Fibroblast of skin of left quadriceps (primary cell): ENCODE data around the gene CTTN.
"Not testable (repeated sequence)": the region's sequence is repeated elsewhere in the genome, so short reads cannot be mapped to it uniquely, and the experiment has no call there.

Experiments
- DNase-seq, 2 experiments: peaks; one replicate each; pipeline ENCODE4 v3.0.0-alpha.2; 2013; ENCODE audit warnings: low read depth in 2 of 2

Gene CTTN

GRCh38 chr11:70454197-70454767 lies 56.0 kb downstream of the CTTN start:
- no peak for DNase-seq

GRCh38 chr11:70454811-70455210 lies 56.5 kb downstream of the CTTN start:
- DNase-seq: not testable (repeated sequence)

- no peak for DNase-seq
Measured at GRCh38 chr11:70455354-70455753, 57.0 kb downstream of the CTTN start.

DNA sequence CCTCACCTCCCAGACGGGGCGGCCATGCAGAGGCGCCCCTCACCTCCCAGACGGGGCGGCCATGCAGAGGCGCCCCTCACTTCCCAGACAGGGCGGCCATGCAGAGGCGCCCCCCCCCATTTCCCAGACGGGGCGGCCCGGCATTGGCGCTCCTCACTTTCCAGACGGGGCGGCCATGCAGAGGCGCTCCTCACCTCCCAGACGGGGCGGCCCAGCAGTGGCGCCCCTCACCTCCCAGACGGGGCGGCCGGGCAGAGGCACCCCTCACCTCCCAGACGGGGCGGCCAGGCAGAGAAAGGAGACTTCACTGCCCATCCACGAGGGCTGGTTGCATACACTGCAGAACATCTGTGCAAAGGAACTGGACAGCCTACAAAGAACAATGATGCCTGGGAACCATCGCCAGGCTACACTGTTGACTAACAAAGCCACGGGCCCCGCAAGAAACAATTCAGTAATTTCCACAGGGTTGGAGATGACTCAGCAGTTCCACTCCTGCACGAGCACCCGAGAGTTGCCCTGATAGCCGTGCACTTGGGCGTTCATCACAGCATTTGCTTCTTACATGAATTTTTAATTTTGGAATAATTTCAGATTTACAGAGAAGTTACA lies 58.7 kb downstream of the CTTN start:
- no peak for DNase-seq

GRCh38 chr11:70458736-70459135 lies 60.4 kb downstream of the CTTN start:
- DNase-seq: no peak

DNA sequence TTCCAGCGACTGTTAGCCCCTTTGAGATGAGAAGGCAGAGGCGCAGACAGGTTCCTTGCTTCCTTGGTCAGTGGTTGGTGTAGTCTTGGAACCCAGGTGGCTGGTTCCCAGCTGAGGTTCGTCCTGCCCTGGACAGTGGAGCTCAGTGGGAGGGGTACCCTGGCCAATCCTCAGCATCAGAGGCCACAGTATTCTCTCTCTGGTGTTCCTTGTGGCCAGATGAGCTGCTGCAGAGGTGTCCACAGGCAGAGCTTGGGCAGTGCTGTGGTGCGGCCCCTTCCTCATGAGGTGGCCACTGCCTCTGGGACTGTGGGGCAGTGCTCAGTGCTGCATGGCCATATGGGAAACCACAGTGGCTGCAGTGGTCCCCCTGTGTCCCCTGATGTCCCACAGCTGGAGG lies 61.8 kb downstream of the CTTN start:
- no peak for DNase-seq

- no peak for DNase-seq
Measured at GRCh38 chr11:70460964-70461363, 62.6 kb downstream of the CTTN start.

DNA sequence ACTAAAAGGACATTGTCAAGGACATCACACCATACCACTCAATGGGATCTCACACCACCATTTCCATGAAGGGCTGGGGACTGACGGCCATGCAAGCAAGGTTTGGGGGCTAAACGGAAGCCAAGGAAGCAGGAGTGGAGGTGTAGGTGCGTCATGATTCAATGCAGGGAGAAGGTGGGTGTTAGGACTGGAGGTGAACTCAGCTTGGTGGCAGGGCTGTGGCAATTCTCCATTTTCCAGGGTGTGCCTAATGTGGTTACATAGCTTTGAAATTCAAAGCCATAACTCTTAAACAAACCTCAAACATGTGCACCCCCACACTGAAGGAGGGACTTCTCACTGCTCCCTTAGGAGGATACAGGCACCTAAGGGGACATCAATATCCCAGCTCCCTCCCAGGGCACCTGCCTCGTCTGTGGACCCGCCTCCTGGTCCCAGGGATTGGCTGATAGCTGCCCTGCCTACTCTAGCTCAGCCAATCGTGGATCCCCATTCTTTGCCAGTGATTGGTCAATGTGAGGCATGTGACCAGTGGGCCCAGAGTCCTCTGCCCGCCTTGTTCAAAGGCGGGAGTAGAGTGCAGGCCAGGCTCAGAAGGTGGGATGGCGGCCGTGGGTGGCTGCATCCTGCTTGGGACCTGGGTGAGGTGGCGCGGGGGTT lies 64.6 kb downstream of the CTTN start:
- no peak for DNase-seq

DNA sequence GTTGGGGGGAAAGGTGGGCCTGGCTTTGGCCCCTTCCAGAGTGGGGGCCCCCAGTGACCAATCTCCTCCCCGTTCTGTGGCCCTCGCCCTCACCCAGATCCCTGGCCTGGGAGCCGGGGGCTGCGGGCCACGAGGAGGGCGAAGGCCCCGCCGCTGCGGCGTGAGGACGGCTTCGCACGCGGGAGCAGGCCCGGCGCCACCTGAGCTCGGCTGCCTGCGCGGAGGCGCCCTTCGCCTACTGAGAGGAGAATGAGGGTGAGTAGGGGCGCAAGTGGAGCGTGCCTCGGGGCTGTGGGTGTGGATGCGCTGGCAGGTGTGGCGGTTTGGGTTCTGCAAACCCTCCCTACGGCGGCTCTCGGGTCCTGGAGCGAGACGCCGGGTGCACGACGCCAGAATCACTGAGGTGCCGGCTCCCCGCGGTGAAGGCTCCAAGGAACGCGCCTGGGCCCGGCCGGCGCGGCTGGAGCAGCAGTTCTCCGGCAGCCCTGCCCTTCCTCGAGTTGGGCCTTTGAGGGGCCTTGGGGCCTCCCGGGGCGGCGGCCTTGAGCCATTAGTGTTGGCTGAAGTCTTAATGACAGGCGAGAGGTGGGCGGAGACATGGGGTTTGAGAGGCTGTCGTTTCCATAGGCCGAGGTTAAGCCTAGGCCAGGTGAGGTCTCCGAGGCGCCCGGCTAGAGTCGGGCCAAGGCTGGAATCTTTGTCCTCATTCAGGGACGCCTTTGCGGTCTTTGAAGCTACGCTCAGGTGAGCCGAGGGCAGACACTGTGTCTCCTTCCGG lies 65.3 kb downstream of the CTTN start:
- no peak for DNase-seq

DNA sequence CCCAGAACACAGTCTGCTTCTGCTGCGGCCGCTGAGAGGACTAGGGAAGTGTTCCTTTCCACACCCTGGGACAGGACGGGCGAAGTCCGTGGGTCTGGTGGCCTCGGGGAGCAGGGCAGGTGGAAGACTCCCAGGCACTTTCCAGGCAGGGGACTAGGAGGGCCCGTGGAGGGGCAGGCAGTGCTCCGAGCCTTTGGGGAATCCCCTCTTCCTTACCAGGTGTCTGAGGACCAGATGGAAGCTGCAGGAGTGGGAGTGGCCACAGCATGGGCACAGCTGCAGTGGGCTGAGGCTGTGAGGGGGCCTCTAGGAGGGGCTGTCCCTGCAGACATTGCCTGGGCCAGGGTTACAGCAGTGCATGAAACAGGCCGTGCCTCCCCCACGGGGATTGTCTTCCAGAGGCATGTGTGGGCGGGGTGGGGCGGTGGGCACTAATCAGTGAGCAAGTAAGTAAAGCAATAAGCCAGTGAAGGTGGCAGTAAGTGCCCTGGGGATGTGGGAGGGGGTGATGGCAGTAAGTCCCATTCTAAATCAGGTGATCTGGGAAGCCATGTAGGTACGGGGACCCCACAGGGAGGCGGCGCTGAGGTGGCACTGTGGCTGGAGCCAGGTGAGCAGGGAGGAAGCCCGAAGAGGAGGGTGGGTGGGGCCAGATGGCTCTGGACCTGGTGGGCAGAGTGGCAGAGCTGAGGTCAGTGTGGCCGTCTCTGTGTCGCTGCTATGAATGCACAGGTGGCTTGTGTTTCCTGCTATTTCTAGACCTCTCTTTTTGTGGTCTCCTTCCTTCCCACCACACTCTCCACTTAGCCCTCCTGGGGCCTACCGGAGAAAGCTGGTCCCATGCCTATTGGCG lies 66.4 kb downstream of the CTTN start:
- DNase-seq: no peak

DNA sequence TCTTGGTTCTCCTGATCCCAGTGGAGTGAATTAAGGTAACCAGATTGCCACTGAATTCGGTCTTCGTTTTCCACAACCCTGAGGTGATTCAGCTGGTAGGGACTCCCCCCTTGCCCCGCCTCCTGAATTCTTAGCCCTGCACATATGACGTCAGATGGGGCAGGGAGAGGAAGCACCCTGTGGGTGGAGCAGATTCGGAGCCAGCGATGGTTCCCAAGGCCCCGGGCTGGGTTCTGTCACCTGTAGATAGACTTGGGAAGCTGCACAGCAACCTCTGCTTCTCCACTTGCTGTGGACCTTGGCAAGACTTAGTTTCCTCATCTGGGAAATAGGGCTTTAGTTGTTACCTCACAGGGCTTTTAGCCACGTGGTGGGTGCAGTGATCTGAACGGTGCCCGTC lies 67.8 kb downstream of the CTTN start:
- no peak for DNase-seq

DNA sequence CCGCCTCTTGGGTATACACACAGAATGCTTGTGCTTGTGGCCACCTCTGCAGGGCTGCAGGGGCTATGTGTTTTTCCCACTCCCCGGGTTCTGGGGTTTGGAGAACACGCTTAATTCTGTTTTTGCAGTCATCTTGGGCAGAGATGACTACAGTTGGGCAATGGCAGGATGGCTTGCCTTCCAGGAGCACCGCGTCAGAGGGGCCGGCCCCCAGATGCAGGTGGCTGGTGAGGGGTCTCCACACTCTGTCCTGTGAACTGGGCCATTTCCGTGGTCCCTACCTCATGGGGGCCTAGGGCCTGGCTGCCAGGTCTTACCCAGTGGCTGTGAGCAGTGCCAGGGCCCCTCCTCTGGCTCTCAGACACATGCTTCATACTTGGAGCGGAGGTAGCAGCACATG lies 68.3 kb downstream of the CTTN start:
- no peak for DNase-seq

- peak in 1 of 2 experiments; percentile 1 for DNase-seq
Measured at GRCh38 chr11:70467201-70468085, 69.1 kb downstream of the CTTN start.

GRCh38 chr11:70468256-70469195 lies 70.2 kb downstream of the CTTN start:
- DNase-seq: no peak

DNA sequence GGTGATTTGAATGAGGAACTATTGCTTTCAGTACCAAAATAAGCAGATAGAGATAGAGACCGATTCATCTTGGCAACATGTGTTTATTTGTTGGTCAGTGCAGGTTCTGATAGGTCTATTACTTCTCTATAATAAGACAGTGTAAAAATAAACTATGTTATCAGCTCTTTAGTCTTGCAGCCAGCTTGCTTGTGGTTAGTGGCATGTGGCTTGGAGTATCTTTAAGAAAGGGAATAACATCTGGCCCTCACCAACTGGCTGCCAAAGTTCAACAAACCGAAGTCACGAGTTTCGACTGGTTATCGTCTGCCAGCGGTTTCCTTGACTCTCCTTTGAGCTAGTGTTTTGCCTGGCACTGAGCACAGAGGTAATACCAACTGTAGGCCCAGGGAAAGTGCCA lies 71.8 kb downstream of the CTTN start:
- no peak for DNase-seq

DNA sequence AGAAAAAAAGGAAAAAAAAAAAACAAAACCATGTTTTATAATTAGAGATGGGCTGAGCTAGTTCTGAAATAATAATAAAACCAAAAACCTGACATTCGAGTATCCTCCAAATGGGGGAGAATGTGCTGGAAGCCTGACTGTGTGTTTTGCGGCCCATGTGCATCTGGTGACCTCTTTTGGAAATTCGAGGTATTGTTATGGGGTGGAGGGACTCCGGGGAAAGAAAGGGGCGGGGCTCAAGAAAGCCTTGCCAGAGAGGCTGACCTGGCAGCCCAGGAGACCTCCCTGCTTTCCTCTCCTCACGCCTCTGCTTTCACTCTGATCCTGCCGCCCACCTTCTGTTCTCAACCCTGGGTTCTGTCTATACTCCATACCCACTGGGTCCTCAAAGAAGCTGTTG lies 72.9 kb downstream of the CTTN start:
- no peak for DNase-seq

- DNase-seq: no peak
Measured at GRCh38 chr11:70472240-70472639, 73.9 kb downstream of the CTTN start.

DNA sequence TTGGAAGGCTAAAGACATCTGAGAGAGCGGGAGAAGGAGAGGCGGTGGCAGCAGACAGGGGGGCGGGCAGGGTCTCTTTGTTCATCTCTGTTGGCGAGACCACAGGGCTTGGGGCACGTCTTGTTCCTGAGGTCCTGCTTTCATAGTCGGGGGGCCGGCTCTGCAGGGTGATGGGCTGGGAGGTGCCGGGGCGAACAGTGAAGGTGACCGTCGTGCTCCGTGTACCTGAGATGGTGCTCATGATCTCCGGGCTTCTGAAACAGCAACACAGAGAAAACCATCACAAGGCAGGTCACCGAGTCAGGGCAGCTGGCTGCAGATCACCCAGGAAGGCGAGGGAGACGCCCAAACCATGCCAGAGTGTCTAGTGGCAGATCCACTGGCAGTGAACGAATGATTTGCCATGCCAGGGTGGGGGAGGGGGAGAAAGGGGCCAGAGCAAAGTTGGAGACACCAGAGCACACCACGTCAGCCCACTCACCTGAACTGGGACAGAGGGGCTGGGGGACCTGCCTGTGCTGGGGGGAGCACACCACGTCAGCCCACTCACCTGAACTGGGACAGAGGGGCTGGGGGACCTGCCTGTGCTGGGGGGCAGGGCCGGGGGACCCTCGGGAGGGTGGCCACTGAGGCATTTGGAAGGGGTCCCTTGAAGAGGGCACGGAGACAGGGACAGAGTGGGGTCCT lies 75.0 kb downstream of the CTTN start:
- DNase-seq: no peak
